ENCODE data around the gene PRTN3. TPM values are rescaled to one million over a fixed set of nuclear protein-coding genes. Genes with fewer than 3 reads are reported as not detected.

PRTN3 gene
- total and polyA plus RNA-seq, 4 donors = 0.17 to 225 (median 1.7) TPM

GRCh38 chr19:854549-854948 is 13.8 kb downstream of the PRTN3 start:
- Histone ChIP-seq H3K9ac (ENCODE audit: low read depth in 1 of 2, low read length in 2 of 2) (no peak overlapping the region), H3K27ac (ENCODE audit: low read depth in 1 of 2, low read length in 2 of 2) (no peak overlapping the region), H3K27me3 (ENCODE audit: control insufficient read depth in 4 of 4, insufficient read depth in 4 of 4, low read length in 3 of 4) (no peaks in the 10 kb centered on the region), H3K4me3 (ENCODE audit: low read depth in 1 of 3, low read length in 3 of 3) (no peak overlapping the region), H3K4me1 (ENCODE audit: control insufficient read depth in 4 of 4, insufficient read depth in 4 of 4, low read length in 3 of 4) (peaks cover 5 to 12% (median 8%) of the 10 kb centered on the region in 4 donors), H3K9me3 (ENCODE audit: control insufficient read depth in 4 of 4, low read length in 3 of 4) (no peaks in the 10 kb centered on the region), H3K36me3 (ENCODE audit: control insufficient read depth in 4 of 4, insufficient read depth in 3 of 4, low read depth in 1 of 4, low read length in 3 of 4) (no peaks in the 10 kb centered on the region)
- WGBS = 71% methylated on average over 6 of the region's 6 CpGs
- no peak for TF ChIP-seq YY1 (IDR thresholded peaks at IDR 0.05)
- no peak for TF ChIP-seq REST (IDR thresholded peaks at IDR 0.05)
- no peak for TF ChIP-seq HNF4G (IDR thresholded peaks at IDR 0.05)
- no peak for TF ChIP-seq CTCF (IDR thresholded peaks at IDR 0.05; ENCODE audit: low read depth, low read length, missing input control)
- no peak for TF ChIP-seq HNF4A (conservative IDR thresholded peaks at IDR 0.05)
- TF ChIP-seq RXRA (IDR thresholded peaks at IDR 0.05) = no peak
- DNase-seq (ENCODE audit: low spot score) = no peak

GRCh38 chr19:855142-855541 is 14.3 kb downstream of the PRTN3 start:
- Histone ChIP-seq H3K9ac (ENCODE audit: low read depth in 1 of 2, low read length in 2 of 2) (no peak overlapping the region), H3K4me1 (ENCODE audit: control insufficient read depth in 4 of 4, insufficient read depth in 4 of 4, low read length in 3 of 4) (peaks cover 5 to 12% (median 8%) of the 10 kb centered on the region in 4 donors), H3K36me3 (ENCODE audit: control insufficient read depth in 4 of 4, insufficient read depth in 3 of 4, low read depth in 1 of 4, low read length in 3 of 4) (no peaks in the 10 kb centered on the region), H3K27ac (ENCODE audit: low read depth in 1 of 2, low read length in 2 of 2) (no peak overlapping the region), H3K27me3 (ENCODE audit: control insufficient read depth in 4 of 4, insufficient read depth in 4 of 4, low read length in 3 of 4) (no peaks in the 10 kb centered on the region), H3K4me3 (ENCODE audit: low read depth in 1 of 3, low read length in 3 of 3) (no peak overlapping the region), H3K9me3 (ENCODE audit: control insufficient read depth in 4 of 4, low read length in 3 of 4) (no peaks in the 10 kb centered on the region)
- DNase-seq (ENCODE audit: low spot score) = no peak
- no peak for TF ChIP-seq NR2F2 (IDR thresholded peaks at IDR 0.05)
- no peak for TF ChIP-seq RXRA (IDR thresholded peaks at IDR 0.05)
- TF ChIP-seq REST (IDR thresholded peaks at IDR 0.05) = no peak
- no peak for TF ChIP-seq FOXA1 (IDR thresholded peaks at IDR 0.05)
- no peak for TF ChIP-seq RAD21 (IDR thresholded peaks at IDR 0.05)
- no peak for TF ChIP-seq EGR1 (IDR thresholded peaks at IDR 0.05; ENCODE audit: low read depth in 2 of 2)
- no peak for TF ChIP-seq ZBTB33 (IDR thresholded peaks at IDR 0.05)
- 80% methylated on average over 12 of the region's 12 CpGs for WGBS

All from liver (tissue), 9 donors.